ENCODE data around the gene CDK13.

GRCh38 chr7:40105879-40106473, 155.9 kb downstream of the CDK13 start:
- no peak for TF ChIP-seq POLR2AphosphoS2 (conservative IDR thresholded peaks at IDR 0.05; ENCODE audit: low read length)
- TF ChIP-seq RAD21 (conservative IDR thresholded peaks at IDR 0.05 in 1 of 2, IDR thresholded peaks at IDR 0.05 in 1 of 2), result no peak
- TF ChIP-seq CTCF (IDR thresholded peaks at IDR 0.05), result no peak
- TF ChIP-seq CHD2 (IDR thresholded peaks at IDR 0.05; ENCODE audit: low read length, partially characterized antibody), result no peak

All from A549 (cell line).